Loucy (cell line): ENCODE results near the gene TSPAN19.

Experiments used
- H2AFZ ChIP-seq: fragments of 200-600 bp; sonication (generic); 2 replicates; pipeline ENCODE4 v1.6.0; 2016; ENCODE audit warnings: antibody characterized with exemption, mild to moderate bottlenecking, low read length, moderate library complexity
- H3F3A ChIP-seq: fragments of 200-600 bp; 2 replicates; pipeline ENCODE4 v1.6.0; 2016; ENCODE audit warnings: antibody characterized with exemption, low read depth, mild to moderate bottlenecking
- H3K27me3 ChIP-seq: fragments of 200-600 bp; sonication (generic); 2 replicates; pipeline ENCODE4 v1.6.1; 2014; ENCODE audit warnings: low read length, mild to moderate bottlenecking; ENCODE audit not compliant: insufficient read depth, poor library complexity, severe bottlenecking
- H3K36me3 ChIP-seq: fragments of 200-600 bp; sonication (generic); 2 replicates; pipeline ENCODE4 v1.6.1; 2016; ENCODE audit warnings: low read length; ENCODE audit not compliant: insufficient read depth
- H3K4me1 ChIP-seq: fragments of 200-600 bp; sonication (generic); 2 replicates; pipeline ENCODE4 v1.5.1; 2014; ENCODE audit warnings: low read length, mild to moderate bottlenecking; ENCODE audit not compliant: insufficient read depth, poor library complexity, severe bottlenecking
- H3K4me2 ChIP-seq: fragments of 200-600 bp; sonication (generic); 2 replicates; pipeline ENCODE4 v1.6.0; 2014; ENCODE audit warnings: antibody characterized with exemption, low read length, low read depth, mild to moderate bottlenecking; ENCODE audit not compliant: poor library complexity, severe bottlenecking
- H3K4me3 ChIP-seq: fragments of 200-600 bp; sonication (generic); 2 replicates; pipeline ENCODE4 v1.5.1; 2014; ENCODE audit warnings: low read length, mild to moderate bottlenecking, mixed read lengths; ENCODE audit not compliant: poor library complexity, severe bottlenecking
- H3K79me2 ChIP-seq: fragments of 200-600 bp; sonication (generic); 2 replicates; pipeline ENCODE4 v1.6.1; 2014; ENCODE audit warnings: low read length; ENCODE audit not compliant: insufficient read depth
- H3K9ac ChIP-seq: fragments of 200-600 bp; sonication (generic); 2 replicates; pipeline ENCODE4 v1.6.0; 2014; ENCODE audit warnings: mild to moderate bottlenecking, low read depth, low read length, moderate library complexity; ENCODE audit not compliant: poor library complexity, severe bottlenecking
- H3K9me2 ChIP-seq: fragments of 200-600 bp; sonication (generic); replicated peaks from 2 replicates; pipeline ENCODE4 v1.6.1; 2016; ENCODE audit warnings: low read depth, low read length, mixed read lengths
- H3K9me3 ChIP-seq: fragments of 200-600 bp; sonication (generic); 2 replicates; pipeline ENCODE4 v1.6.1; 2014; ENCODE audit warnings: mild to moderate bottlenecking, antibody characterized with exemption, low read length, low read depth; ENCODE audit not compliant: insufficient read depth
- H4K20me1 ChIP-seq: fragments of 200-600 bp; sonication (generic); 2 replicates; pipeline ENCODE4 v1.6.0; 2014; ENCODE audit warnings: antibody characterized with exemption, low read length, mild to moderate bottlenecking; ENCODE audit not compliant: insufficient read depth, poor library complexity, severe bottlenecking
- CTCF ChIP-seq: fragments of 200-600 bp; sonication (generic); conservative IDR thresholded peaks from 2 replicates; pipeline ENCODE4 v1.5.1; 2014; ENCODE audit warnings: mild to moderate bottlenecking, antibody characterized with exemption, low read length
- EZH2phosphoT487 ChIP-seq: fragments of 200-600 bp; IDR thresholded peaks from 2 replicates; pipeline ENCODE4 v1.6.1; 2018; ENCODE audit warnings: antibody characterized with exemption, mild to moderate bottlenecking, moderate library complexity, borderline replicate concordance

TSPAN19 gene

GRCh38 chr12:84969226-84969625 lies 66.9 kb downstream of the TSPAN19 start:
- Histone ChIP-seq H3K4me1 (no peaks in the 10 kb centered on the region), H3K4me2 (no peak overlapping the region), H4K20me1 (no peaks in the 10 kb centered on the region), H3K27me3 (no peaks in the 10 kb centered on the region), H3K79me2 (no peaks in the 10 kb centered on the region), H3K9ac (no peak overlapping the region), H3K9me2 (no peaks in the 10 kb centered on the region), H3K9me3 (no peaks in the 10 kb centered on the region), H3K4me3 (no peak overlapping the region), H3K36me3 (no peaks in the 10 kb centered on the region), H2AFZ (no peak overlapping the region), H3F3A (no peaks in the 10 kb centered on the region)
- TF ChIP-seq CTCF, result no peak
- TF ChIP-seq EZH2phosphoT487, result no peak
